DMS153 (cell line): ENCODE results near the gene PPA2.
"Not testable (repeated sequence)": the region's sequence is repeated elsewhere in the genome, so short reads cannot be mapped to it uniquely, and the experiment has no call there.

Experiments
- DNase-seq: peaks from one replicate; lab custom pipeline; 2025; lab: John Stamatoyannopoulos, UW

The PPA2 gene

GRCh38 chr4:105458541-105458940 is 15.3 kb downstream of the PPA2 start:
- not testable (repeated sequence) for DNase-seq

GRCh38 chr4:105458001-105458400 is 15.9 kb downstream of the PPA2 start:
- DNase-seq = no peak

GRCh38 chr4:105455998-105456397 is 17.9 kb downstream of the PPA2 start:
- no peak for DNase-seq

- no peak for DNase-seq
Observed at GRCh38 chr4:105455182-105455581, 18.7 kb downstream of the PPA2 start.

GRCh38 chr4:105453550-105454205 is 20.2 kb downstream of the PPA2 start:
- no peak for DNase-seq

GRCh38 chr4:105451346-105451745 is 22.5 kb downstream of the PPA2 start:
- DNase-seq = peak; percentile 66

- no peak for DNase-seq
Observed at GRCh38 chr4:105440890-105441289, 33.0 kb downstream of the PPA2 start.

- no peak for DNase-seq
Observed at GRCh38 chr4:105437637-105438036, 36.2 kb downstream of the PPA2 start.

- no peak for DNase-seq
Observed at GRCh38 chr4:105436414-105436813, 37.4 kb downstream of the PPA2 start.

GRCh38 chr4:105434940-105435339 is 38.9 kb downstream of the PPA2 start:
- DNase-seq = no peak

GRCh38 chr4:105433421-105433820 is 40.4 kb downstream of the PPA2 start:
- no peak for DNase-seq

GRCh38 chr4:105432438-105432837 is 41.4 kb downstream of the PPA2 start:
- DNase-seq = no peak

GRCh38 chr4:105430811-105431210 is 43.1 kb downstream of the PPA2 start:
- no peak for DNase-seq

GRCh38 chr4:105426187-105426897 is 47.5 kb downstream of the PPA2 start:
- DNase-seq = no peak

- no peak for DNase-seq
Observed at GRCh38 chr4:105422207-105422920, 51.5 kb downstream of the PPA2 start.

- no peak for DNase-seq
Observed at GRCh38 chr4:105417624-105418023, 56.2 kb downstream of the PPA2 start.

- DNase-seq = no peak
Observed at GRCh38 chr4:105415281-105415744, 58.5 kb downstream of the PPA2 start.

- no peak for DNase-seq
Observed at GRCh38 chr4:105414316-105414715, 59.5 kb downstream of the PPA2 start.

GRCh38 chr4:105409135-105409534 is 64.7 kb downstream of the PPA2 start:
- not testable (repeated sequence) for DNase-seq

- no peak for DNase-seq
Observed at GRCh38 chr4:105400901-105401677, 72.8 kb downstream of the PPA2 start.

GRCh38 chr4:105399532-105400161 is 74.2 kb downstream of the PPA2 start:
- DNase-seq = no peak

- DNase-seq = no peak
Observed at GRCh38 chr4:105392858-105393257, 81.0 kb downstream of the PPA2 start.
